ENCODE results near the gene RERE.
"Not testable (repeated sequence)": the region's sequence is repeated elsewhere in the genome, so short reads cannot be mapped to it uniquely, and the experiment has no call there.

The RERE gene

GRCh38 chr1:8712413-8713231 lies 104.8 kb downstream of the RERE start:
- no peak for DNase-seq

GRCh38 chr1:8711873-8712412 lies 105.5 kb downstream of the RERE start:
- DNase-seq, result no peak

- DNase-seq, result no peak
Measured at GRCh38 chr1:8711151-8711550, 106.3 kb downstream of the RERE start.

- no peak for DNase-seq
Measured at GRCh38 chr1:8708259-8708658, 109.2 kb downstream of the RERE start.

GRCh38 chr1:8706995-8707396 lies 110.4 kb downstream of the RERE start:
- no peak for DNase-seq

GRCh38 chr1:8706291-8706690 lies 111.1 kb downstream of the RERE start:
- DNase-seq, result no peak

- no peak for DNase-seq
Measured at GRCh38 chr1:8704866-8705506, 112.5 kb downstream of the RERE start.

- DNase-seq, result peak; percentile 90
Measured at GRCh38 chr1:8702850-8703810, 114.3 kb downstream of the RERE start.

- no peak for DNase-seq
Measured at GRCh38 chr1:8702472-8702849, 115.0 kb downstream of the RERE start.

GRCh38 chr1:8701794-8702471 lies 115.5 kb downstream of the RERE start:
- DNase-seq, result peak; percentile 61

GRCh38 chr1:8699679-8700078 lies 117.8 kb downstream of the RERE start:
- no peak for DNase-seq

GRCh38 chr1:8698937-8699447 lies 118.4 kb downstream of the RERE start:
- DNase-seq, result no peak

GRCh38 chr1:8698012-8698630 lies 119.3 kb downstream of the RERE start:
- DNase-seq, result no peak

- not testable (repeated sequence) for DNase-seq
Measured at GRCh38 chr1:8695442-8695841, 122.0 kb downstream of the RERE start.

- DNase-seq, result no peak
Measured at GRCh38 chr1:8693107-8693506, 124.3 kb downstream of the RERE start.

GRCh38 chr1:8691662-8692061 lies 125.8 kb downstream of the RERE start:
- DNase-seq, result no peak

- DNase-seq, result no peak
Measured at GRCh38 chr1:8690253-8690525, 127.3 kb downstream of the RERE start.

- DNase-seq, result no peak
Measured at GRCh38 chr1:8689431-8690252, 127.8 kb downstream of the RERE start.

GRCh38 chr1:8687538-8687937 lies 129.9 kb downstream of the RERE start:
- no peak for DNase-seq

- DNase-seq, result no peak
Measured at GRCh38 chr1:8687039-8687438, 130.4 kb downstream of the RERE start.

- no peak for DNase-seq
Measured at GRCh38 chr1:8685463-8685862, 132.0 kb downstream of the RERE start.
